Esophagus muscularis mucosa (tissue), 4 donors: ENCODE results near the gene SLC41A3. TPM values are rescaled to one million over a fixed set of nuclear protein-coding genes. Genes with fewer than 3 reads are reported as not detected.

Source experiments
- DNase-seq: peaks from one replicate; pipeline ENCODE4 v3.0.0-alpha.2; 2017; ENCODE audit errors: extremely low spot score
- H3K27ac ChIP-seq, 4 donors: fragments of 200-600 bp; sonication (generic); replicated peaks in 1 of 4; 1 replicate in 3 of 4; 2 replicates in 1 of 4; pipeline ENCODE4 v1.5.1; 2016 to 2019; ENCODE audit warnings: mild to moderate bottlenecking in 1 of 4
- H3K27me3 ChIP-seq, 4 donors: fragments of 200-600 bp; sonication (generic); one replicate each; pipeline versions ENCODE4 v1.5.1 to v1.6.0; 2016 to 2019
- H3K36me3 ChIP-seq, 4 donors: fragments of 200-600 bp; sonication (generic); one replicate each; pipeline ENCODE4 v1.5.1; 2016 to 2019
- H3K4me1 ChIP-seq, 4 donors: fragments of 200-600 bp; sonication (generic); one replicate each; pipeline ENCODE4 v1.5.1; 2016 to 2019
- H3K4me3 ChIP-seq, 4 donors: fragments of 200-600 bp; sonication (generic); 1 replicate in 2 of 4; 2 replicates in 2 of 4; pipeline ENCODE4 v1.5.1; 2016 to 2019; ENCODE audit warnings: mild to moderate bottlenecking in 4 of 4, moderate library complexity in 1 of 4
- H3K9me3 ChIP-seq, 4 donors: fragments of 200-600 bp; sonication (generic); 1 replicate in 3 of 4; 2 replicates in 1 of 4; pipeline ENCODE4 v1.5.1; 2016 to 2019
- EP300 ChIP-seq: sonication (generic); formaldehyde crosslinking; IDR thresholded peaks from one replicate; pipeline ENCODE4 v1.6.1; 2017; ENCODE audit warnings: antibody characterized with exemption
- POLR2A ChIP-seq: fragments of 450-650 bp; IDR thresholded peaks from one replicate; pipeline ENCODE4 v1.6.1; 2017; ENCODE audit warnings: antibody characterized with exemption, moderate library complexity, mild to moderate bottlenecking, low read depth
- POLR2AphosphoS5 ChIP-seq, 2 donors: sonication (generic); formaldehyde crosslinking; IDR thresholded peaks; one replicate each; pipeline ENCODE4 v1.6.1; 2017; ENCODE audit warnings: antibody characterized with exemption in 2 of 2
- WGBS: methylation state at CpG from one replicate; pipeline ENCODE4 v1.1.5; 2018; 5-methylcytosine and 5-hydroxymethylcytosine counted together
- intact Hi-C: fragments of 100-400 bp; cut with DNase I; formaldehyde crosslinking; loops from one replicate; pipeline ENCODE4 v1.15.1; 2023
- total RNA-seq, 4 donors: library from RNA; depleted of rRNA; stranded (reverse); fragments of >200 nt; gene quantifications; one replicate each; pipeline versions ENCODE4 v1.1.0 to v1.2.1, GENCODE V29; 2016
- TF ChIP-seq, protein P1 (sequence below), 3 experiments: fragments of 200-600 bp in 2 of 3; fragments of 450-650 bp in 1 of 3; sonication (generic) in 2 of 3; IDR thresholded peaks; one replicate each; pipeline ENCODE4 v1.5.1; 2017 to 2019; ENCODE audit warnings: antibody characterized with exemption in 3 of 3, mild to moderate bottlenecking in 2 of 3, moderate library complexity in 1 of 3

Gene SLC41A3
- total RNA-seq, 4 donors from 2014 or later, result 31.6 to 68.1 (median 38.9) TPM

DNA sequence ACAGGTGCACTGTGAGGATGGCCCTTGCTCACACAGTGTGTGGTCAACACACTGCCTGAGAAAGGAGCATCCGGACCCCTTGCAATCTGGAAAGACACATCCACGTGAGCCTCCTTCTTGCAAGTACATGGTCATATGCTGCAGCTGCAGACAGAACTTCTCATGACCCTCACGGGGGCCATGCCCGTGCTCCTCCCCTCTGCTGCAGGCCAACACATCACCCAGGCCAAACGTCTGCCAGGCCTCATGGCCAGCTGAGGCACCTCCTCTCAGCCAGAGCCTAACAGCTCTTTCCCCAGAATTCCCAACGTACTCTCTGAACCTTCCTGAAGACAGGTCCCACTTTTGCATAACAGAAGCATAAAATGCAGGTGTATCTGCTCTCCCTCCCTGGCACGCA is 25.3 kb downstream of the SLC41A3 start:
- no peak for DNase-seq
- Histone ChIP-seq H3K27ac (no peak overlapping the region), H3K4me3 (no peak overlapping the region), H3K4me1 (peaks cover 7 to 18% (median 11%) of the 10 kb centered on the region in 4 donors), H3K36me3 (peaks cover 0 to 22% (median 4%) of the 10 kb centered on the region in 4 donors), H3K27me3 (no peaks in the 10 kb centered on the region), H3K9me3 (no peaks in the 10 kb centered on the region)
- intact Hi-C loops, result no loop called here
- 73% methylated on average over 7 of the region's 7 CpGs for WGBS
- TF ChIP-seq POLR2A (no peak), POLR2AphosphoS5 (IDR thresholded peaks at IDR 0.05) (no peak), EP300 (no peak)
- TF ChIP-seq, protein P1, sequence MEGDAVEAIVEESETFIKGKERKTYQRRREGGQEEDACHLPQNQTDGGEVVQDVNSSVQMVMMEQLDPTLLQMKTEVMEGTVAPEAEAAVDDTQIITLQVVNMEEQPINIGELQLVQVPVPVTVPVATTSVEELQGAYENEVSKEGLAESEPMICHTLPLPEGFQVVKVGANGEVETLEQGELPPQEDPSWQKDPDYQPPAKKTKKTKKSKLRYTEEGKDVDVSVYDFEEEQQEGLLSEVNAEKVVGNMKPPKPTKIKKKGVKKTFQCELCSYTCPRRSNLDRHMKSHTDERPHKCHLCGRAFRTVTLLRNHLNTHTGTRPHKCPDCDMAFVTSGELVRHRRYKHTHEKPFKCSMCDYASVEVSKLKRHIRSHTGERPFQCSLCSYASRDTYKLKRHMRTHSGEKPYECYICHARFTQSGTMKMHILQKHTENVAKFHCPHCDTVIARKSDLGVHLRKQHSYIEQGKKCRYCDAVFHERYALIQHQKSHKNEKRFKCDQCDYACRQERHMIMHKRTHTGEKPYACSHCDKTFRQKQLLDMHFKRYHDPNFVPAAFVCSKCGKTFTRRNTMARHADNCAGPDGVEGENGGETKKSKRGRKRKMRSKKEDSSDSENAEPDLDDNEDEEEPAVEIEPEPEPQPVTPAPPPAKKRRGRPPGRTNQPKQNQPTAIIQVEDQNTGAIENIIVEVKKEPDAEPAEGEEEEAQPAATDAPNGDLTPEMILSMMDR (IDR thresholded peaks at IDR 0.05), result no peak

DNA sequence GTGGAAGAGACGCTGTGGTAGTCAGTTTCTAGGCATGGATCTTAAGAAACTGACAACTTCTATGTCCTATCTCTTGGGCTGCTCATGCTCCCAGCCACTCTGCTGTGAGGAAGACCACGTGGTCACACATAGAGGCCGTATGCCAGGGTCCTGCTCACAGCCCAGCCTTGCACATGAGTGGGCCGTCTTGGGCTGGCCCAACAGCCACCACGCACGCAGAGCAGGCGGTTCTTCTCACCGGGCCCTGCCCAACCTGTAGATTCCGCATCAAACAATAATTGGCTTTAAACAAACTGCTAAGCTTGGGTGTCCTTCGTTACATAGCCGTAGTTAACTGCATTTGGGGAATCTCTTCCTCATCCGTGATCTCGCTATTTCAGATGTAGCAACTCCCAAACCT is 26.0 kb downstream of the SLC41A3 start:
- H3K27me3 ChIP-seq, result no peaks in the 10 kb centered on the region
- peaks cover 7 to 18% (median 11%) of the 10 kb centered on the region in 4 donors for H3K4me1 ChIP-seq
- H3K27ac ChIP-seq, result no peak overlapping the region
- intact Hi-C loops, result no loop called here
- TF ChIP-seq, protein P1 (IDR thresholded peaks at IDR 0.05), result no peak
- no peak for TF ChIP-seq POLR2A
- no peak for TF ChIP-seq EP300
- TF ChIP-seq POLR2AphosphoS5 (IDR thresholded peaks at IDR 0.05), result no peak
- no peak for DNase-seq
- H3K4me3 ChIP-seq, result no peak overlapping the region
- 95% methylated on average over 13 of the region's 13 CpGs for WGBS
- H3K36me3 ChIP-seq, result peaks cover 0 to 22% (median 4%) of the 10 kb centered on the region in 4 donors
- no peaks in the 10 kb centered on the region for H3K9me3 ChIP-seq

DNA sequence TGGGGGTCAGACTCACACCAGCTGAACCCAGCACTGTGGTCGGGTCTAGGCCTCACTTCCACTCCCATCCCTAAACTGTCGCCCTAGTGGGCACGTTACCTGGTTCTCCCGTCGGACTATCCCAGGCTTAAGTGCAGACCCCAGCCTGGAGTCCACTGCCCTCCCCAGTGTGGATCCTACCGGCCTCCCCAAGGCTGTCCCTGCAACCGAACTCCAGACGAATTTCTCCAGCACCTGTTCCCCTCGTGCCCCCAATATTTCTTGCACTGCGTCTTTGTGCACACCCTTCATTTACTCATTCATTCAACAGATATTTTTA is 26.5 kb downstream of the SLC41A3 start:
- peaks cover 7 to 18% (median 11%) of the 10 kb centered on the region in 4 donors for H3K4me1 ChIP-seq
- 82% methylated on average over 10 of the region's 10 CpGs for WGBS
- TF ChIP-seq POLR2A (no peak), EP300 (no peak), POLR2AphosphoS5 (IDR thresholded peaks at IDR 0.05) (no peak)
- TF ChIP-seq, protein P1 (IDR thresholded peaks at IDR 0.05), result no peak
- DNase-seq, result no peak
- intact Hi-C loops, result no loop called here
- H3K27ac ChIP-seq, result no peak overlapping the region
- no peak overlapping the region for H3K4me3 ChIP-seq
- no peaks in the 10 kb centered on the region for H3K27me3 ChIP-seq
- H3K36me3 ChIP-seq, result peaks cover 0 to 22% (median 4%) of the 10 kb centered on the region in 4 donors
- no peaks in the 10 kb centered on the region for H3K9me3 ChIP-seq

DNA sequence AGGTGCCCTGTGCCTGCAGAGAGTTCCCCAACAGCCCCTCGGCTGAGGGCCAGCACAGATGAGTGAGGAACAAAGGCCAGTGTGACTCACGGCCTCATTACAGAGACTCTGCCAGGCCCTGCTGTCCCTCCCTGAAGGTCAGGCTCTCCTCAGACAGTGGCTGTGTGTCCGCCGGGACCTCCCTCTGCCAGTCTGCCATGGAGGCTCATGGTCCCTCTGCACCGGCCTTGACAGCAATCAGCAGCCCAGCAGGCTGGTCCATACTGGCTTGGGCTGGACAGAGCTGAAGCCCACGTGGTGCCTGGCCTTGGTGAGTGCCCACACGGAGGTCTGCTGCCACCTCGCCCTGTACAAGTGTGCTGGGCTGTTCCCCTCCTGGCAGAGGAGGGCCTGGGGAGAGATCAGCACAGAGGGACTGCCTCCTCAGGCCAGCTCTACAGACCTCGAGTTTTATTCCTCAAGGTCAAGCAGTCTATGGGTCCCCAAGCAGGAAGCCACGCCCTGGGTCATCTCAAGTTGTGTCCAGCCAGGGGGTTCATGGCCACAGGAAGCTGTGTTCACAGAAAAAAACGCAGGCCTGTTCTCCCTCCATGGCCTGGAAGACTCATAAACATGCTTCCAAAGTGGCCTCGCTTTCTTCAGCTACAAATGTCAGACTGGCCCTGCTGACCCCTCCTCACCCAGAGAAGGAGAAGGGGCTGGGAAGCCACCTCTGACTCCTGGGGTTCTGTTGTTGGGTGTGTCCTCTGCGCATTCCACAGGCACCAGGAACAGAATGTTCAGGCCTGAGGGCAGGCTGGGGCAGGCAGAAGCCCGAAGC is 27.0 kb downstream of the SLC41A3 start:
- peak; percentile 87 for DNase-seq
- H3K27me3 ChIP-seq, result no peaks in the 10 kb centered on the region
- no peak overlapping the region for H3K27ac ChIP-seq
- no peak overlapping the region for H3K4me3 ChIP-seq
- H3K36me3 ChIP-seq, result peaks cover 0 to 22% (median 4%) of the 10 kb centered on the region in 4 donors
- no peaks in the 10 kb centered on the region for H3K9me3 ChIP-seq
- H3K4me1 ChIP-seq, result peaks cover 7 to 18% (median 11%) of the 10 kb centered on the region in 4 donors
- intact Hi-C loops, result no loop called here
- 71% methylated on average over 4 of the region's 14 CpGs for WGBS
- no peak for TF ChIP-seq POLR2A
- TF ChIP-seq EP300, result no peak
- TF ChIP-seq, protein P1 (IDR thresholded peaks at IDR 0.05), result no peak
